ENCODE data around the gene KRTAP5-5. TPM values are rescaled to one million over a fixed set of nuclear protein-coding genes. Genes with fewer than 3 reads are reported as not detected.

Gene KRTAP5-5
- total RNA-seq, 1 experiment from 2014 or later: not detected

- no peak for DNase-seq (ENCODE audit: extremely low read depth, low read depth)
Measured at GRCh38 chr11:1673446-1674172, 44.0 kb downstream of the KRTAP5-5 start.

GRCh38 chr11:1674173-1675131, 44.9 kb downstream of the KRTAP5-5 start:
- no peak for DNase-seq (ENCODE audit: extremely low read depth, low read depth)

- DNase-seq (ENCODE audit: extremely low read depth, low read depth): no peak
Measured at GRCh38 chr11:1675536-1676228, 46.1 kb downstream of the KRTAP5-5 start.

GRCh38 chr11:1676229-1676740, 46.7 kb downstream of the KRTAP5-5 start:
- DNase-seq (ENCODE audit: extremely low read depth, low read depth): no peak

GRCh38 chr11:1679881-1680280, 50.3 kb downstream of the KRTAP5-5 start:
- DNase-seq (ENCODE audit: extremely low read depth, low read depth): no peak

Other genes with a start within 250 kb of the KRTAP5-5 start
- gene BRSK2, start 239.8 kb upstream of the KRTAP5-5 start, total RNA-seq (2014; rRNA removed; shearing (Covaris generic)): 3.1 and 4.2 TPM in 2 replicates
- 11.1 and 12.6 TPM in 2 replicates for gene MOB2, start 143.0 kb upstream of the KRTAP5-5 start, total RNA-seq (2014; rRNA removed; shearing (Covaris generic))
- 1.1 and 3.1 TPM in 2 replicates for gene DUSP8, start 57.5 kb upstream of the KRTAP5-5 start, total RNA-seq (2014; rRNA removed; shearing (Covaris generic))
- not detected in 2 replicates for gene KRTAP5-1, start 44.5 kb upstream of the KRTAP5-5 start, total RNA-seq (2014; rRNA removed; shearing (Covaris generic))
- gene KRTAP5-2, start 31.5 kb upstream of the KRTAP5-5 start, total RNA-seq (2014; rRNA removed; shearing (Covaris generic)): not detected in 2 replicates
- not detected in 2 replicates for gene KRTAP5-3, start 21.3 kb upstream of the KRTAP5-5 start, total RNA-seq (2014; rRNA removed; shearing (Covaris generic))
- not detected in 2 replicates for gene KRTAP5-4, start 7.6 kb upstream of the KRTAP5-5 start, total RNA-seq (2014; rRNA removed; shearing (Covaris generic))
- not detected in 2 replicates for gene KRTAP5-6, start 67.4 kb downstream of the KRTAP5-5 start, total RNA-seq (2014; rRNA removed; shearing (Covaris generic))
- 0.49 and 1.0 TPM in 2 replicates for gene IFITM10, start 120.8 kb downstream of the KRTAP5-5 start, total RNA-seq (2014; rRNA removed; shearing (Covaris generic))
- 358 and 367 TPM in 2 replicates for gene CTSD, start 134.2 kb downstream of the KRTAP5-5 start, total RNA-seq (2014; rRNA removed; shearing (Covaris generic))
- not detected in 2 replicates for gene SYT8, start 205.2 kb downstream of the KRTAP5-5 start, total RNA-seq (2014; rRNA removed; shearing (Covaris generic))
- not detected in 2 replicates for gene TNNI2, start 209.2 kb downstream of the KRTAP5-5 start, total RNA-seq (2014; rRNA removed; shearing (Covaris generic))
- gene LSP1, start 223.3 kb downstream of the KRTAP5-5 start, total RNA-seq (2014; rRNA removed; shearing (Covaris generic)): not detected in 2 replicates